ENCODE measurements around the gene CR1L.
"Not testable (repeated sequence)": the region's sequence is repeated elsewhere in the genome, so short reads cannot be mapped to it uniquely, and the experiment has no call there.

Gene CR1L

DNA sequence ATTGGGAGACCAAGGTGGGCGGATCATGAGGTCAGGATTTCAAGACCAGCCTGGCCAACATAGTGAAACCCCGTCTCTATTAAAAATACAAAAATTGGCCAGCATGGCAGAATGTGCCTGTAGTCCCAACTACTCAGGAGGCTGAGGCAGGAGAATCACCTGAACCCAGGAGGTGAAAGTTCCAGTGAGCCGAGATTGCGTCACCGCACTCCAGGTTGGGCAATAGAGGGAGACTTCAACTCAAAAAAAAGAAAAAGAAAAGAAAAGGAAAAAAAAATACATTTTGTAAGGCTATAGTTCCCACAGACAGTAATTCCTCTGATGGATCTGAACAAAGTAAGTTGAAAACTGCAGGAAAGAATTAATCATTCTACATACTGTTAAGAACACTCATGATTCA is 58.8 kb downstream of the CR1L start:
- in situ Hi-C loops (cut with HindIII; ENCODE audit: low pct_unique_long_range_greater_than_20kb, low sequenced_read_pairs) = no loop called here
- no peak for TF ChIP-seq JUND (IDR thresholded peaks at IDR 0.05; ENCODE audit: low read depth)
- no peak for DNase-seq (ENCODE audit: low read depth in 1 of 2, low spot score in 1 of 2)

- in situ Hi-C loops (cut with HindIII; ENCODE audit: low pct_unique_long_range_greater_than_20kb, low sequenced_read_pairs); DNase-seq (ENCODE audit: low read depth in 1 of 2, low spot score in 1 of 2): not testable (repeated sequence)
These were observed 63.1 kb downstream of the CR1L start for GRCh38 chr1:207708004-207708403.

DNA sequence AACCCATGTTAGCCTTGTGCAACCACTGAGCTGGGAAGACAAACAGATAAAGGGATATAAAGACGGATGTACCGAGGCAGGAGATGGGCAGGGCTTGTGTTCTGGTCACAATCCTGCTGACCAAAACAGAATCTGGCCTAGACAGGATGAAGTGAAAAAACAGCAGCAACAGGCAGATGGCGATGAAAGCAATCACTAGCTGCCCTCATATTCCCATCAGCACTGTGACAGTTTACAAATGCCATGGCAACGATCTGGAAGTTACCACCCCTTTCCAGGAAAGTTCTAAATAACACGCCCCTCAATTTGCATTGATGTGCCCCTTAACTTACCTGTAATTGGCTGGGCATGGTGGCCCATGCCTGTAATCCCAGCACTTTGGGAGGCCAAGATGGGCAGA is 66.4 kb downstream of the CR1L start:
- peak in 1 of 2 experiments; percentile 84 for DNase-seq (ENCODE audit: low read depth in 1 of 2, low spot score in 1 of 2)
- in situ Hi-C loops (cut with HindIII; ENCODE audit: low pct_unique_long_range_greater_than_20kb, low sequenced_read_pairs) = no loop called here
- TF ChIP-seq JUND (IDR thresholded peaks at IDR 0.05; ENCODE audit: low read depth) = no peak

DNA sequence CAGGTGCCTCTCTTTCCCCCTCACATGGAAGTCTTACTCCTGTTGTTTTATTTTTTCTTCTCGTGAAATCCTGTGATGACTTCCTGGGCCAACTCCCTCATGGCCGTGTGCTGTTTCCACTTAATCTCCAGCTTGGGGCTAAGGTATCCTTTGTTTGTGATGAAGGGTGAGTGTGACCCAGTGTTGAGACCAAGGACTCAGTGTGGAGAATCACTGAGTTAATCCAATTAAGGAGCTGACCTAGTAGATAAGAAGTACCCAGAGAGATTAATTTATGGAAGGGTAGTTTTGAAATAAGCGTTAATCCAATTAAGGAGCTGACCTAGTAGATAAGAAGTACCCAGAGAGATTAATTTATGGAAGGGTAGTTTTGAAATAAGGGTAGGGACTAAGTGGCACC is 67.8 kb downstream of the CR1L start:
- in situ Hi-C loops (cut with HindIII; ENCODE audit: low pct_unique_long_range_greater_than_20kb, low sequenced_read_pairs); DNase-seq (ENCODE audit: low read depth in 1 of 2, low spot score in 1 of 2): not testable (repeated sequence)

DNA sequence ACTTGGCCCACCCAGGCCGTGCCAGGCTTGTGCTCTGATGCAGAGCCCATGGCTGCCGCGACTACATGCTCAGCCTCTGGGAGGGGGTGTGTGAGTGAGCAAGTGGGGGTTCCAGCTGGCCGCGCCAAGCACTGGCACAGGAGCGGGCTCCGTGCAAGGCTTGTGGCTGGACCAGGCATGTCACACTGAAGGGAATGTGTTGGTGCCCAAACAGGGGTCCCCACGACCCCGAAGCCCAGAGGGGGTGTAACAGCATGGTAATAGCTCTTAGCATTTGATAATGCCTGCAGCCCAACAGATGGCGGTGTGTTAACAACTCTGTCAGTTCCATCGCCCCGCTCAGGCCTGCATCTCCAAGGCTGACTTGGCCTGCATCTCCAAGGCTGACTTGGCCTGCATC is 68.6 kb downstream of the CR1L start:
- no peak for DNase-seq (ENCODE audit: low read depth in 1 of 2, low spot score in 1 of 2)
- TF ChIP-seq JUND (IDR thresholded peaks at IDR 0.05; ENCODE audit: low read depth) = no peak
- in situ Hi-C loops (cut with HindIII; ENCODE audit: low pct_unique_long_range_greater_than_20kb, low sequenced_read_pairs) = no loop called here

DNA sequence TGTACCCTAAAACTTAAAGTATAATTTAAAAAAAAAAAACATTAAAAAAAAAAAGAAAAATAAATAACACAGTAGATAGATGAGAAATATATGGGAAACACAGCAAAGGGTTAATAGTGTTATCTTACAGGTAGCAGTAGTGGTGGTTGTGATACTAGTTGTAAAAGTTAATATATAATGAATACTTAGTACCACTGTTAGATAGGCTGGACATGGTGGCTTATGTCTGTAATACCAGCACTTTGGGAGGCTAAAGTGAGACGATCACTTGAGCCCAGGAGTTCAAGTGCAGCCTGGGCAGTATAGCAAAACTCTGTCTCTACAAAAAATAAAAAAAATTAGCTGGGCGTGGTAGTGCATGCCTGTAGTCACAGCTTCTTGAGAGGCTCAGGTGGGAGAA is 74.3 kb downstream of the CR1L start:
- in situ Hi-C loops (cut with HindIII; ENCODE audit: low pct_unique_long_range_greater_than_20kb, low sequenced_read_pairs) = no loop called here
- DNase-seq (ENCODE audit: low read depth in 1 of 2, low spot score in 1 of 2) = no peak
- TF ChIP-seq JUND (IDR thresholded peaks at IDR 0.05; ENCODE audit: low read depth) = no peak

DNA sequence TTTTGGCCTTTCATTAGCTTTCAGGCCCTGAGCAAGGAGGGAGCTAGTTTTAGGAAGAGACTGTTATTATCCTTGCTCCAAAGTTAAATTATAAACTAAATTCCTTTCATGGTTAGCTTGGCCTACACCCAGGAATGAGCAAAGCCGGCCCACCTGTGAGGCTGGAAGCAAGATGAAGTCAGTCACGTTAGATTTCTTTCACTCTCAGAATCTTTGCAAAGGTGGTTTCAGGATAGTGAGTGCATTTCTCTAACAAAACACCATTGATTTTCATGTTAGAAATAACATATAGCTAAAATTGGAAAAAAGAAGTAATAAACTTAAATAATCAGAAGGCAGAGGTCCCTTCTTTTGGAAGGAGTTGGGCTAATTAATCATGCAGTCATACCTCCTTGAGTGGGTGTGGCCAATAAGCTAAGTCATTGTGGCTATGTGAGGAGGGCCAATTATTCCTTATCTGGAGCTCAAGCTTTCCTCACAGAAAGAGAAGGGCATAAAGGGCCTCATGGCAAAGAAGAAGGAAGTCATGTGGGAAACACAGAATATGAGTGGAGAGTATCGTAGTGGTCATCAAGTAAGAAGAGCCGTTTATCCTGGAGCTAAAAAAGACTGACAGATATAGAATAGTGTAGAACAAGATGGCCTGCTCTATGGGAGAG is 83.4 kb downstream of the CR1L start:
- DNase-seq (ENCODE audit: low read depth in 1 of 2, low spot score in 1 of 2); in situ Hi-C loops (cut with HindIII; ENCODE audit: low pct_unique_long_range_greater_than_20kb, low sequenced_read_pairs): not testable (repeated sequence)

DNA sequence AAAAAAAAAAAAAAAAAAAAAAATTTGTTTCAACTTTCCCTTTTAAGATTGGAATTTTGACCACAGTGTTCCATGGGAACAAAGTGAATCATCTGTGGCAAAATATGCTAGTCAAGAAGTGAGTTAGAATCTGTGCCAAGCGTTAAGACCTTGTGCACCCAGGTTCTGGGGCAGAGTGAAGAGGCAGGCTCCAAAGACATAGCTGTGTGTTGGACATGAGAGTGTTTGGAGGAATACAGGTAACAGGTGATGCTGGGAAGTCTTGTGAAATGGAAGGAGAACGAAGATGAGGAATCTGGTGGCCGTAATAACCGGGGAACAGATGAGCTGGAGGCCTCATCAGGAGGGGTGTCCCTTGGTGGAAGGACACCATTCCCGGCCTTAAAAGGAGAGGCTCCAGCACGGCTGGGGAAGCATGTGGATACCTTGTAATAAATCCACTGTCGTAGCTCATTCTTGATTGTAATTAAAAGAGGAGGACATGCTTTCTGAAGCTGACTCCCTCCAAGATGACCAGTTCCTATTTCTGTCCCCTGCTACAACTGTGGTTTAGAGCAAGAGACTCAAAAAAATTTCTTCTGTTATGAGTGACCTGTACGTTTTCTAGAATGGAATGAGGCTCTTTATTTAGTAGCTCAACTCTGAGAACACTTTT is 92.7 kb downstream of the CR1L start:
- in situ Hi-C loops (cut with HindIII; ENCODE audit: low pct_unique_long_range_greater_than_20kb, low sequenced_read_pairs); DNase-seq (ENCODE audit: low read depth in 1 of 2, low spot score in 1 of 2): not testable (repeated sequence)

DNA sequence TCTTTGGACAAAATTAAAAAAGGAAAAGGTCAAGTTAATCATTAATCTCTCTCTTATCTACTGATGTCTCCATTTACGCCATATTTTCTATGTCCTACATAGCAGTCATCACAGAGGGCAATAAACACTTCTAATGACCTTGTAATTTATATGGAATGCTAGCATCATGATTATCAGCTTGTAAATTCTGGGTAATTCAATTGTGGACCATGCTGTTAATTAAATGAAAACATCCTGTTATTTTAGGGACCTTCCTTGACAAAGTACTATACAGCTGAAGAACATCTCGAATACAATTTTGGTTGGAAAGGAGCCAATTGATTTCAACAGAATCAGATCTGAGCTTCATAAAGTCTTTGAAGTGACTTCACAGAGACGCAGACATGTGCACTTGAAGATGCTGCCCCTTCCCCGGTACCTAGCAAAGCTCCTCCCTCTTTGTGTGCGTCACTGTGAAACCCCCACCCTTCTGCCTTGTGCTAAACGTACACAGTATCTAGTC is 93.3 kb downstream of the CR1L start:
- not testable (repeated sequence) for DNase-seq (ENCODE audit: low read depth in 1 of 2, low spot score in 1 of 2)

DNA sequence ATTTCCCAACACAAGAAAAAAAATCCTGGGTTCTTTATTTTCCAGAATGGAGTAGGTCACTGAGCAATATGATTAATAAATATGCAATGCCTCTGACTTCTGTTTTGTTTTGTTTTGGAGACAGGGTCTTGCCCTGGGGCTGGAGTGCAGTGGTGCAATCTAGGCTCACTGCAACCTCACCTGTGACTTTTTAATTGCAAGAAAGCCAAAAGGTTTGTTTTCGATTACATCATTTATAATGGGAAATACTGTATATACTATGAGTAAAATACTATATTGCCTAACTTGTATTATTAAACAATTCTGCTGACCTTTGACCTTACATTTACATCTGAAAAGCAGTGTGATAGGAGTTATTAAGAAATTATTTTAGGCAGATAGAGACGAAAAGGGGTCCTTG is 95.3 kb downstream of the CR1L start:
- DNase-seq (ENCODE audit: low read depth in 1 of 2, low spot score in 1 of 2) = no peak
- no peak for TF ChIP-seq JUND (IDR thresholded peaks at IDR 0.05; ENCODE audit: low read depth)
- in situ Hi-C loops (cut with HindIII; ENCODE audit: low pct_unique_long_range_greater_than_20kb, low sequenced_read_pairs) = no loop called here

More for the DNA sequence above, 93.3 kb downstream of the CR1L start:
- in situ Hi-C loops (cut with HindIII; ENCODE audit: low pct_unique_long_range_greater_than_20kb, low sequenced_read_pairs) = not testable (repeated sequence)

GRCh38 chr1:207742850-207743555 is 98.1 kb downstream of the CR1L start:
- no peak for TF ChIP-seq JUND (IDR thresholded peaks at IDR 0.05; ENCODE audit: low read depth)
- DNase-seq (ENCODE audit: low read depth in 1 of 2, low spot score in 1 of 2) = no peak
- in situ Hi-C loops (cut with HindIII; ENCODE audit: low pct_unique_long_range_greater_than_20kb, low sequenced_read_pairs) = no loop called here

DNA sequence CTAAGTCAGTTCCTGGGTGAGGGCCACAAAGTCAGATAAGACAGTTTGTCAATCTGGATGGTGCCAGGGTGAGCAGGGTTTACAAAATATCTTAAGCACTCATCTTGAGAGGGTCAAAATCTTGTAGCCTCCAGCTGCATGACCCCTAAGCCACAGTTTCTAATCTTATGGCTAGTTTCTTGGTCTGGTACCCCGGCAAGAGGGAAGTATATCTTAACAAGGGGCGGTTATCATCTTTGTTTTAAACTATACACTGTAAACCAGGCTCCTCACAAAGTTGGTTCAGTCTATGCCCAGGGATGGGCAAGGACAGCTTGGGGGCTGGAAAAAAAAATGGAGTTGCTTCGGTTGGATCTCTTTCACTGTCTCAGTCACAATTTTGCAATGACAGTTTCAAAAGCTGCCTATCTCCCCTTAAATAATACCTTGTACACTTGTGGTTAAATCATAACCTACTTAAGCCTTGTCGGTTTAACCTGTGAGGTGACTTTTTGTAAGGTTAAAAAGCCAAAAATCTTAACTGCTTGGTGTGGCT is 99.1 kb downstream of the CR1L start:
- TF ChIP-seq JUND (IDR thresholded peaks at IDR 0.05; ENCODE audit: low read depth) = no peak
- in situ Hi-C loops (cut with HindIII; ENCODE audit: low pct_unique_long_range_greater_than_20kb, low sequenced_read_pairs) = no loop called here
- no peak for DNase-seq (ENCODE audit: low read depth in 1 of 2, low spot score in 1 of 2)

GRCh38 chr1:207745285-207745684 is 100.4 kb downstream of the CR1L start:
- no peak for TF ChIP-seq JUND (IDR thresholded peaks at IDR 0.05; ENCODE audit: low read depth)
- no peak for DNase-seq (ENCODE audit: low read depth in 1 of 2, low spot score in 1 of 2)
- in situ Hi-C loops (cut with HindIII; ENCODE audit: low pct_unique_long_range_greater_than_20kb, low sequenced_read_pairs) = no loop called here
